Measurements from ENCODE around the gene NHLRC2.

The NHLRC2 gene

GRCh38 chr10:113858541-113858940 is 4.1 kb downstream of the NHLRC2 start:
- POLR2A ChIA-PET, result no interaction called here
- TF ChIP-seq CTCF (IDR thresholded peaks at IDR 0.05; ENCODE audit: insufficient read depth, low read length, missing control alignments), result no peak
- DNase-seq (ENCODE audit: low read depth, low spot score), result no peak
- H3K4me3 ChIP-seq (ENCODE audit: low read depth, low read length), result no peak overlapping the region
- CTCF ChIA-PET, result interaction anchor here (1.0 to 2.2 kb wide), 2 partner anchors 154 to 245 kb away, joined by 3 to 5 read pairs; no protein-coding TSS in a partner anchor

GRCh38 chr10:113859261-113859660 is 4.8 kb downstream of the NHLRC2 start:
- CTCF ChIA-PET, result no interaction called here
- no peak overlapping the region for H3K4me3 ChIP-seq (ENCODE audit: low read depth, low read length)
- POLR2A ChIA-PET, result no interaction called here
- no peak for DNase-seq (ENCODE audit: low read depth, low spot score)
- TF ChIP-seq CTCF (IDR thresholded peaks at IDR 0.05; ENCODE audit: insufficient read depth, low read length, missing control alignments), result no peak

GRCh38 chr10:113865901-113866300 is 11.4 kb downstream of the NHLRC2 start:
- ChIA-PET POLR2A (no interaction called here), CTCF (no interaction called here)
- no peak for TF ChIP-seq CTCF (IDR thresholded peaks at IDR 0.05; ENCODE audit: insufficient read depth, low read length, missing control alignments)
- no peak overlapping the region for H3K4me3 ChIP-seq (ENCODE audit: low read depth, low read length)
- no peak for DNase-seq (ENCODE audit: low read depth, low spot score)

- no peak for TF ChIP-seq CTCF (IDR thresholded peaks at IDR 0.05; ENCODE audit: insufficient read depth, low read length, missing control alignments)
- DNase-seq (ENCODE audit: low read depth, low spot score), result no peak
- ChIA-PET CTCF (no interaction called here), POLR2A (no interaction called here)
- H3K4me3 ChIP-seq (ENCODE audit: low read depth, low read length), result no peak overlapping the region
Measured at GRCh38 chr10:113866551-113867394, 12.3 kb downstream of the NHLRC2 start.

GRCh38 chr10:113867904-113868303 is 13.4 kb downstream of the NHLRC2 start:
- no peak for TF ChIP-seq CTCF (IDR thresholded peaks at IDR 0.05; ENCODE audit: insufficient read depth, low read length, missing control alignments)
- ChIA-PET POLR2A (no interaction called here), CTCF (no interaction called here)
- no peak for DNase-seq (ENCODE audit: low read depth, low spot score)
- H3K4me3 ChIP-seq (ENCODE audit: low read depth, low read length), result no peak overlapping the region

GRCh38 chr10:113869789-113870188 is 15.3 kb downstream of the NHLRC2 start:
- no peak for TF ChIP-seq CTCF (IDR thresholded peaks at IDR 0.05; ENCODE audit: insufficient read depth, low read length, missing control alignments)
- CTCF ChIA-PET, result no interaction called here
- no peak for DNase-seq (ENCODE audit: low read depth, low spot score)
- POLR2A ChIA-PET, result no interaction called here
- H3K4me3 ChIP-seq (ENCODE audit: low read depth, low read length), result no peak overlapping the region

All from AG04449 (cell line).